ENCODE data around the gene SLC6A4. TPM values are rescaled to one million over a fixed set of nuclear protein-coding genes. Genes with fewer than 3 reads are reported as not detected.

The SLC6A4 gene
- polyA plus RNA-seq, 1 donor (not counting 4 experiments of a cell fraction or from before 2014, with no cell fraction given), result not detected

DNA sequence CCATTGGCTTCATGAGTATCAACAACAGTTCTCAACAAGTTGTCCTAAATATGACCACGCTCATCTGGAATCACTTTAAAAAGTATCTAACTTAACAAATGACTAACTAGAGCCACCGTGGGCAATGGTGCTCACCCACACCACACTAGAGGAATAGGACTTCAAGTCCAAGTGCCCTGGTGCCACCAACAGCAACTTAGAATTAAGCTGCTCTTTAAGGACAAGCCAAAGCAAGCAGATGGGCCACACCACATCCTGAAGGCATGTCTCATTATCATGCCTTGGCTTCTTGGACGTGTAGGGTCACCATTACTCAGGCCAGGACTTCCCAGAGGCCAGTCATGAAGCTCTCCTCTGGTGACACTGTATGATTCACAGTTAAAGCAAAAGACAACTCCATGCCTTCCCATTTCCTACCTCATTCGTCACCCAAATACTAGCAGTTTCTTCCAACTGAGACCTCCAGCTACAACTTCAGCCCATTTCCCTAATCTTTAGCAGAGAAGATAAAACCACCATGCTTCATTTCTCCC lies 9.4 kb upstream of the SLC6A4 start:
- DNase-seq (ENCODE audit: low read depth, low spot score) (no peak), FAIRE-seq (no peak)
- dilution Hi-C loops (cut with MboI; ENCODE audit: extremely low pct_ligation_motif_present, low sequenced_read_pairs), result no loop called here
- Histone ChIP-seq H3K79me2 (ENCODE audit: control insufficient read depth, insufficient read depth, low read length) (no peaks in the 10 kb centered on the region), H3K4me3 (ENCODE audit: control insufficient read depth in 2 of 3, extremely low read depth in 1 of 3, insufficient read depth in 2 of 3, low read depth in 1 of 3, low read length in 3 of 3) (no peak overlapping the region), H2AFZ (ENCODE audit: control insufficient read depth, low read length) (no peak overlapping the region), H4K20me1 (ENCODE audit: control insufficient read depth, extremely low read depth, insufficient read depth, low read length) (no peaks in the 10 kb centered on the region), H3K27me3 (ENCODE audit: control insufficient read depth, extremely low read depth, insufficient read depth, low read length) (peaks cover 10% of the 10 kb centered on the region), H3K4me2 (ENCODE audit: control insufficient read depth, extremely low read depth, insufficient read depth, low read depth, low read length) (no peak overlapping the region), H3K9me1 (ENCODE audit: control insufficient read depth, extremely low read depth, insufficient read depth, low read length) (no peaks in the 10 kb centered on the region), H3K36me3 (ENCODE audit: control insufficient read depth in 2 of 2, extremely low read depth in 1 of 2, insufficient read depth in 2 of 2, low read length in 2 of 2) (no peaks in the 10 kb centered on the region), H3K4me1 (ENCODE audit: control insufficient read depth, extremely low read depth, insufficient read depth, low read length) (no peaks in the 10 kb centered on the region), H3K9me3 (ENCODE audit: control insufficient read depth, low read depth, low read length) (no peaks in the 10 kb centered on the region), H3K9ac (ENCODE audit: control insufficient read depth, extremely low read depth, insufficient read depth, low read length) (no peak overlapping the region), H3K27ac (ENCODE audit: control insufficient read depth, insufficient read depth, low read length) (no peak overlapping the region)
- TF ChIP-seq, protein P1, sequence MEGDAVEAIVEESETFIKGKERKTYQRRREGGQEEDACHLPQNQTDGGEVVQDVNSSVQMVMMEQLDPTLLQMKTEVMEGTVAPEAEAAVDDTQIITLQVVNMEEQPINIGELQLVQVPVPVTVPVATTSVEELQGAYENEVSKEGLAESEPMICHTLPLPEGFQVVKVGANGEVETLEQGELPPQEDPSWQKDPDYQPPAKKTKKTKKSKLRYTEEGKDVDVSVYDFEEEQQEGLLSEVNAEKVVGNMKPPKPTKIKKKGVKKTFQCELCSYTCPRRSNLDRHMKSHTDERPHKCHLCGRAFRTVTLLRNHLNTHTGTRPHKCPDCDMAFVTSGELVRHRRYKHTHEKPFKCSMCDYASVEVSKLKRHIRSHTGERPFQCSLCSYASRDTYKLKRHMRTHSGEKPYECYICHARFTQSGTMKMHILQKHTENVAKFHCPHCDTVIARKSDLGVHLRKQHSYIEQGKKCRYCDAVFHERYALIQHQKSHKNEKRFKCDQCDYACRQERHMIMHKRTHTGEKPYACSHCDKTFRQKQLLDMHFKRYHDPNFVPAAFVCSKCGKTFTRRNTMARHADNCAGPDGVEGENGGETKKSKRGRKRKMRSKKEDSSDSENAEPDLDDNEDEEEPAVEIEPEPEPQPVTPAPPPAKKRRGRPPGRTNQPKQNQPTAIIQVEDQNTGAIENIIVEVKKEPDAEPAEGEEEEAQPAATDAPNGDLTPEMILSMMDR (optimal IDR thresholded peaks at IDR 0.05 in 1 of 3, IDR thresholded peaks at IDR 0.05 in 1 of 3, conservative IDR thresholded peaks at IDR 0.05 in 1 of 3; ENCODE audit: extremely low read depth in 1 of 3, insufficient read depth in 2 of 3, low read length in 3 of 3), result no peak
- no peak for TF ChIP-seq EZH2 (IDR thresholded peaks at IDR 0.05; ENCODE audit: low read length)

DNA sequence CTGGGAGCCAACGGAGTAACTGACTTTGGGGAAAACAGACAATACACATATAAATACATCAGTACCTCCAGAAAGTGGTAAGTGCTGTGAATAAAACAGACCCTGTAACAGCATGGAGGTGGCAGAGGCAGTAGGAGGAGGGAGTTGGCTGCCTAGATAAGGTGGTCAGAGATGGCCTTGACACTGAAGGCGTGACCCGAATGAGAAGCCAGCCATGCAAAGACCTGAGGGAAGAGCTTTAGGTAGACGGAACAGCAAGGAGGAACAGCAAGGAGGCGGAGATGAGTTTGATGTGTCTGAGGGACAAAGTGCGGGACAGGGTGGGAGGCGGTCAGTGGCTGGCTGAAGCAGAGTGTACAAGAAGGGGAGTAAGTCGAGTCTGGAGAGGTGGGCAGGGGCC lies 8.1 kb upstream of the SLC6A4 start:
- no peak overlapping the region for H2AFZ ChIP-seq (ENCODE audit: control insufficient read depth, low read length)
- dilution Hi-C loops (cut with MboI; ENCODE audit: extremely low pct_ligation_motif_present, low sequenced_read_pairs), result no loop called here
- H4K20me1 ChIP-seq (ENCODE audit: control insufficient read depth, extremely low read depth, insufficient read depth, low read length), result no peaks in the 10 kb centered on the region
- H3K4me2 ChIP-seq (ENCODE audit: control insufficient read depth, extremely low read depth, insufficient read depth, low read depth, low read length), result no peak overlapping the region
- H3K9me3 ChIP-seq (ENCODE audit: control insufficient read depth, low read depth, low read length), result no peaks in the 10 kb centered on the region
- H3K4me1 ChIP-seq (ENCODE audit: control insufficient read depth, extremely low read depth, insufficient read depth, low read length), result no peaks in the 10 kb centered on the region
- FAIRE-seq, result no peak
- no peak for DNase-seq (ENCODE audit: low read depth, low spot score)
- no peak overlapping the region for H3K27ac ChIP-seq (ENCODE audit: control insufficient read depth, insufficient read depth, low read length)
- no peaks in the 10 kb centered on the region for H3K79me2 ChIP-seq (ENCODE audit: control insufficient read depth, insufficient read depth, low read length)
- TF ChIP-seq, protein P1 (optimal IDR thresholded peaks at IDR 0.05 in 1 of 3, IDR thresholded peaks at IDR 0.05 in 1 of 3, conservative IDR thresholded peaks at IDR 0.05 in 1 of 3; ENCODE audit: extremely low read depth in 1 of 3, insufficient read depth in 2 of 3, low read length in 3 of 3), result no peak
- no peak for TF ChIP-seq EZH2 (IDR thresholded peaks at IDR 0.05; ENCODE audit: low read length)
- H3K36me3 ChIP-seq (ENCODE audit: control insufficient read depth in 2 of 2, extremely low read depth in 1 of 2, insufficient read depth in 2 of 2, low read length in 2 of 2), result no peaks in the 10 kb centered on the region
- no peak overlapping the region for H3K9ac ChIP-seq (ENCODE audit: control insufficient read depth, extremely low read depth, insufficient read depth, low read length)
- no peaks in the 10 kb centered on the region for H3K9me1 ChIP-seq (ENCODE audit: control insufficient read depth, extremely low read depth, insufficient read depth, low read length)
- H3K4me3 ChIP-seq (ENCODE audit: control insufficient read depth in 2 of 3, extremely low read depth in 1 of 3, insufficient read depth in 2 of 3, low read depth in 1 of 3, low read length in 3 of 3), result no peak overlapping the region
- H3K27me3 ChIP-seq (ENCODE audit: control insufficient read depth, extremely low read depth, insufficient read depth, low read length), result peaks cover 23% of the 10 kb centered on the region

Measured in keratinocyte (primary cell).